Endothelial cell of umbilical vein (primary cell): ENCODE data around the gene FMN2. TPM values are rescaled to one million over a fixed set of nuclear protein-coding genes. Genes with fewer than 3 reads are reported as not detected.

Experiments used
- BruUV-seq: library from RNA; stranded (reverse); fragments of 400-500 nt; replicated peaks from 2 replicates; lab custom pipeline; 2021; lab: Mats Ljungman, UMichigan
- CTCF ChIA-PET: fragments of 300-600, 350-600 bp; sonication (Branson Sonifier 250); formaldehyde crosslinking; loops from one replicate; lab custom pipeline; 2021; ENCODE audit warnings: antibody characterized with exemption, inconsistent platforms; lab: Charles Lee
- POLR2A ChIA-PET: fragments of 300-600, 350-600 bp; sonication (Branson Sonifier 250); formaldehyde crosslinking; loops from one replicate; lab custom pipeline; 2021; ENCODE audit warnings: antibody characterized with exemption, inconsistent platforms; lab: Charles Lee
- DNase-seq: peaks from one replicate; pipeline ENCODE4 v3.0.0-alpha.2; 2011; ENCODE audit warnings: low read depth, low spot score
- FAIRE-seq: peaks from 2 replicates; lab custom pipeline; 2011; peaks lifted over from hg19 to GRCh38; lab: Jason Lieb, UNC
- H2AFZ ChIP-seq: 2 replicates; pipeline ENCODE4 v1.6.0; 2012; ENCODE audit warnings: low read depth, low read length, control low read depth, inconsistent platforms
- H3K27ac ChIP-seq: 2 replicates; pipeline ENCODE4 v1.5.1; 2011; ENCODE audit warnings: low read depth, mild to moderate bottlenecking, control low read depth, low read length, moderate library complexity; ENCODE audit not compliant: insufficient read depth
- H3K27me3 ChIP-seq, 2 experiments: 2 replicates each; pipeline versions ENCODE4 v1.6.0 to v1.6.1; 2011; ENCODE audit warnings: low read length in 2 of 2, mixed read lengths in 1 of 2; ENCODE audit not compliant: control insufficient read depth in 2 of 2, insufficient read depth in 2 of 2
- H3K36me3 ChIP-seq, 2 experiments: 2 replicates in 1 of 2; 3 replicates in 1 of 2; pipeline ENCODE4 v1.5.1; 2011; ENCODE audit warnings: low read length in 2 of 2, mild to moderate bottlenecking in 1 of 2, moderate library complexity in 1 of 2; ENCODE audit not compliant: control insufficient read depth in 2 of 2, insufficient read depth in 2 of 2; ENCODE audit errors: extremely low read depth in 1 of 2
- H3K4me1 ChIP-seq: 3 replicates; pipeline ENCODE4 v1.5.1; 2011; ENCODE audit warnings: mild to moderate bottlenecking, low read length; ENCODE audit not compliant: control insufficient read depth, insufficient read depth; ENCODE audit errors: extremely low read depth
- H3K4me2 ChIP-seq: 2 replicates; pipeline ENCODE4 v1.6.1; 2011; ENCODE audit warnings: low read length, control low read depth, mixed read lengths; ENCODE audit not compliant: insufficient read depth
- H3K4me3 ChIP-seq, 3 experiments: fragments of 200-600 bp in 1 of 3; sonication (generic), shearing (Covaris generic) in 1 of 3; replicated peaks in 1 of 3; 2 replicates each; pipeline ENCODE4 v1.5.1; 2011 to 2016; ENCODE audit warnings: control low read depth in 3 of 3, low read length in 3 of 3, mild to moderate bottlenecking in 2 of 3, inconsistent platforms in 1 of 3, low read depth in 1 of 3, moderate library complexity in 1 of 3; ENCODE audit not compliant: insufficient read depth in 1 of 3
- H3K79me2 ChIP-seq: 2 replicates; pipeline ENCODE4 v1.6.0; 2012; ENCODE audit warnings: low read length, inconsistent platforms; ENCODE audit not compliant: control insufficient read depth, insufficient read depth
- H3K9ac ChIP-seq: replicated peaks from 2 replicates; pipeline ENCODE3; 2011; ENCODE audit warnings: low read length, control low read depth; ENCODE audit not compliant: insufficient read depth; ENCODE audit errors: extremely low read depth
- H3K9me1 ChIP-seq: replicated peaks from 3 replicates; pipeline ENCODE4 v1.6.0; 2011; ENCODE audit warnings: mild to moderate bottlenecking, low read length; ENCODE audit not compliant: control insufficient read depth, insufficient read depth; ENCODE audit errors: extremely low read depth
- H3K9me3 ChIP-seq: replicated peaks from 2 replicates; pipeline ENCODE4 v1.5.1; 2012; ENCODE audit warnings: low read length, inconsistent platforms; ENCODE audit not compliant: control insufficient read depth, insufficient read depth
- H4K20me1 ChIP-seq: replicated peaks from 2 replicates; pipeline ENCODE3; 2011; ENCODE audit warnings: mild to moderate bottlenecking, low read length; ENCODE audit not compliant: control insufficient read depth, insufficient read depth; ENCODE audit errors: extremely low read depth
- CTCF ChIP-seq, 2 donors: IDR thresholded peaks; 1 replicate in 1 of 2; 2 replicates in 1 of 2; pipeline ENCODE4 v1.5.1; 2011; ENCODE audit warnings: low read length in 2 of 2, mild to moderate bottlenecking in 2 of 2, moderate library complexity in 2 of 2, control low read depth in 1 of 2, inconsistent platforms in 1 of 2, low read depth in 1 of 2; ENCODE audit not compliant: insufficient read depth in 1 of 2; ENCODE audit errors: extremely low read depth in 1 of 2
- EZH2 ChIP-seq: IDR thresholded peaks from 2 replicates; pipeline ENCODE4 v1.6.1; 2012; ENCODE audit warnings: borderline replicate concordance, low read depth, mild to moderate bottlenecking, moderate library complexity, low read length, inconsistent platforms; ENCODE audit not compliant: severe bottlenecking
- FOS ChIP-seq: IDR thresholded peaks from 2 replicates; pipeline ENCODE4 v1.6.1; 2011; ENCODE audit warnings: mild to moderate bottlenecking, low read length, moderate library complexity, borderline replicate concordance; ENCODE audit not compliant: insufficient read depth
- GATA2 ChIP-seq: IDR thresholded peaks from 2 replicates; pipeline ENCODE4 v1.7.0; 2011; ENCODE audit warnings: low read depth, mild to moderate bottlenecking, moderate library complexity, mixed read lengths, low read length; ENCODE audit not compliant: insufficient read length, insufficient read depth
- JUN ChIP-seq: IDR thresholded peaks from 2 replicates; pipeline ENCODE4 v1.6.1; 2011; ENCODE audit warnings: borderline replicate concordance, low read depth; ENCODE audit not compliant: insufficient read length, insufficient read depth
- MAX ChIP-seq: IDR thresholded peaks from 2 replicates; pipeline ENCODE4 v1.6.1; 2011; ENCODE audit not compliant: insufficient read depth, insufficient read length
- MYC ChIP-seq: IDR thresholded peaks from one replicate; pipeline ENCODE4 v1.6.1; 2011; ENCODE audit warnings: mild to moderate bottlenecking, low read depth, low read length
- POLR2A ChIP-seq: IDR thresholded peaks from 2 replicates; pipeline ENCODE4 v1.6.1; 2012; ENCODE audit warnings: low read depth, mild to moderate bottlenecking, control low read depth, low read length
- POLR2AphosphoS5 ChIP-seq: IDR thresholded peaks from 2 replicates; pipeline ENCODE4 v1.6.1; 2012; ENCODE audit warnings: low read depth, mild to moderate bottlenecking, control low read depth, low read length, moderate library complexity; ENCODE audit not compliant: insufficient read depth
- dilution Hi-C: fragments of 300-500 bp; cut with MboI; formaldehyde crosslinking; loops from one replicate; pipeline ENCODE4 v1.15.0; 2019; ENCODE audit warnings: low sequenced_read_pairs; ENCODE audit not compliant: extremely low pct_ligation_motif_present
- intact Hi-C: fragments of 100-400 bp; cut with micrococcal nuclease; formaldehyde crosslinking; loops from one replicate; pipeline ENCODE4 v1.10.0; 2022
- polyA plus RNA-seq, 4 experiments: library from polyadenylated mRNA; depleted of rRNA in 3 of 4; stranded (reverse) in 3 of 4; unstranded in 1 of 4; fragments of >200 nt; gene quantifications; 2 replicates each; pipeline versions ENCODE4 v1.2.1 to v1.2.3, GENCODE V29; 2011 to 2012; ENCODE audit warnings: missing spikeins in 1 of 4
- total RNA-seq: library from RNA; stranded (reverse); gene quantifications from 2 replicates; pipeline ENCODE4 v1.2.3, GENCODE V29; 2021

Gene FMN2
- total and polyA plus RNA-seq, 2 donors (not counting 3 experiments of a cell fraction or from before 2014, with no cell fraction given), result not detected

- Histone ChIP-seq H3K9ac (no peak overlapping the region), H3K4me2 (no peak overlapping the region), H3K79me2 (no peaks in the 10 kb centered on the region), H4K20me1 (no peaks in the 10 kb centered on the region), H3K36me3 (no peaks in the 10 kb centered on the region), H3K4me1 (peaks cover 2% of the 10 kb centered on the region), H3K4me3 (no peak overlapping the region), H3K27ac (no peak overlapping the region), H3K27me3 (peaks cover 13 to 20% of the 10 kb centered on the region in 2 experiments), H3K9me1 (no peaks in the 10 kb centered on the region), H2AFZ (no peak overlapping the region), H3K9me3 (no peaks in the 10 kb centered on the region)
- CTCF ChIA-PET, result no interaction called here
- TF ChIP-seq FOS (no peak), CTCF (IDR thresholded peaks at IDR 0.05; ENCODE audit: extremely low read depth in 1 of 2, insufficient read depth in 1 of 2, low read depth in 1 of 2, low read length in 2 of 2) (no peak), POLR2A (no peak), GATA2 (no peak), JUN (no peak), POLR2AphosphoS5 (no peak), MAX (no peak), MYC (no peak), EZH2 (no peak)
- no TSS peak for BruUV-seq
- intact Hi-C loops (no loop called here), dilution Hi-C loops (no loop called here)
- DNase-seq (no peak), FAIRE-seq (no peak)
- POLR2A ChIA-PET, result no interaction called here
These were observed 5.0 kb upstream of the FMN2 start for GRCh38 chr1:240086726-240087125.
